Mucosa of descending colon (tissue), 3 donors: ENCODE data around the gene MKX. TPM values are rescaled to one million over a fixed set of nuclear protein-coding genes. Genes with fewer than 3 reads are reported as not detected.

Experiments
- ATAC-seq: fragments of 200-7000 bp; cut with Tn5 transposase; one replicate; pipeline ENCODE4 v1.9.1; 2020; ENCODE audit warnings: mild to moderate bottlenecking, moderate library complexity
- DNase-seq, 3 donors: peaks; one replicate each; pipeline ENCODE4 v3.0.0-alpha.2; 2020
- H3K36me3 ChIP-seq: fragments of 200-600 bp; one replicate; pipeline ENCODE4 v1.8.0; 2021; ENCODE audit warnings: low read depth, mild to moderate bottlenecking
- H3K4me1 ChIP-seq: fragments of 200-600 bp; one replicate; pipeline ENCODE4 v1.8.0; 2021; ENCODE audit warnings: low read depth, mild to moderate bottlenecking
- H3K4me3 ChIP-seq: fragments of 200-600 bp; one replicate; pipeline ENCODE4 v1.8.0; 2021; ENCODE audit warnings: mild to moderate bottlenecking
- H3K9me3 ChIP-seq: fragments of 200-600 bp; one replicate; pipeline ENCODE4 v1.8.0; 2021; ENCODE audit warnings: mild to moderate bottlenecking
- CTCF ChIP-seq: fragments of 200-600 bp; IDR thresholded peaks from one replicate; pipeline ENCODE4 v1.8.0; 2022; ENCODE audit warnings: antibody characterized with exemption, mild to moderate bottlenecking
- intact Hi-C, 2 donors: fragments of 100-400 bp; cut with DNase I in 1 of 2; cut with micrococcal nuclease in 1 of 2; formaldehyde crosslinking; loops; one replicate each; pipeline versions ENCODE4 v1.11.0 to v1.11.1; 2022; cut with DNase I, micrococcal nuclease
- total RNA-seq, 3 donors: library from RNA; stranded (reverse); fragmentation: NEBNext Ultra II Directional in 2 of 3; extraction: Animal tissue kit (Norgen Biotek cat#: 25700) in 2 of 3; gene quantifications; one replicate each; pipeline versions ENCODE4 v1.2.1 to v1.2.4, GENCODE V29; 2021 to 2023
- donor health status: DM: no; HTN: no; CAD: no; lungs with moderate emphysema.
- donor health status: DM: no; HTN: no; CAD: no.
- donor health status: DM: no; HTN: yes; CAD: no.

MKX gene
- total RNA-seq, 3 donors from 2014 or later, result 0.26 to 4.2 (median 1.2) TPM

- Histone ChIP-seq H3K4me1 (no peaks in the 10 kb centered on the region), H3K4me3 (no peak overlapping the region), H3K9me3 (peaks cover 3% of the 10 kb centered on the region), H3K36me3 (no peaks in the 10 kb centered on the region)
- DNase-seq (no peak), ATAC-seq (no peak)
- no peak for TF ChIP-seq CTCF
- intact Hi-C loops, result no loop called here
Observed at GRCh38 chr10:27628621-27629020, 117.0 kb downstream of the MKX start.

- H3K9me3 ChIP-seq, result no peaks in the 10 kb centered on the region
- DNase-seq, result no peak
- no peaks in the 10 kb centered on the region for H3K36me3 ChIP-seq
- H3K4me1 ChIP-seq, result no peaks in the 10 kb centered on the region
- no peak for ATAC-seq
- H3K4me3 ChIP-seq, result no peak overlapping the region
- TF ChIP-seq CTCF, result no peak
- intact Hi-C loops, result no loop called here
Observed at GRCh38 chr10:27626890-27627289, 118.7 kb downstream of the MKX start.

GRCh38 chr10:27625452-27626211 lies 120.0 kb downstream of the MKX start:
- no peaks in the 10 kb centered on the region for H3K36me3 ChIP-seq
- H3K4me3 ChIP-seq, result no peak overlapping the region
- ATAC-seq, result no peak
- no peaks in the 10 kb centered on the region for H3K9me3 ChIP-seq
- intact Hi-C loops, result no loop called here
- no peaks in the 10 kb centered on the region for H3K4me1 ChIP-seq
- DNase-seq, result no peak
- no peak for TF ChIP-seq CTCF

GRCh38 chr10:27624941-27625340 lies 120.7 kb downstream of the MKX start:
- no peak for TF ChIP-seq CTCF
- ATAC-seq (no peak), DNase-seq (no peak)
- intact Hi-C loops, result no loop called here
- H3K4me1 ChIP-seq, result no peaks in the 10 kb centered on the region
- H3K4me3 ChIP-seq, result no peak overlapping the region
- H3K36me3 ChIP-seq, result no peaks in the 10 kb centered on the region
- H3K9me3 ChIP-seq, result no peaks in the 10 kb centered on the region

Other genes starting within 250 kb of the MKX start
- gene RAB18, start 241.5 kb downstream of the MKX start, total RNA-seq, result 100 to 1,000 TPM in 1 of 3 donors, 10 to 100 TPM in 2; 88.9 to 131 (median 98.9) TPM